Heart left ventricle (tissue), 13 donors: ENCODE results near the gene NME7.

ENCODE experiments used
- CTCF ChIP-seq, 12 donors: fragments of 200-600 bp; sonication (generic) in 4 of 12; IDR thresholded peaks; one replicate each; pipeline versions ENCODE4 v1.5.0 to v1.8.0; 2018 to 2022; ENCODE audit warnings: antibody characterized with exemption in 12 of 12, mild to moderate bottlenecking in 5 of 12
- POLR2A ChIP-seq, 2 donors: fragments of 450-650 bp; IDR thresholded peaks; one replicate each; pipeline ENCODE4 v1.6.1; 2017; ENCODE audit warnings: antibody characterized with exemption in 2 of 2, mild to moderate bottlenecking in 2 of 2, moderate library complexity in 2 of 2
- donor health status: ischemic (EF 13 %, LVEDD 7.1; RV severe dilation, severe dysfunction).
- donor health status: DM: no; HTN: yes; CAD: no.
- donor health status: DM: no; HTN: no; CAD: no.
- donor health status: ischemic (EF 25% LVEDD 6.9; RV normal size, moderate dysfunction).
- donor health status: ischemic (EF 25% LVEDD 5.7; RV mildly dilated, moderate dysfunction).
- donor health status: ischemic (EF 35%, LVEDD 5.7; RV mildly dilated, moderate dysfunction).
- donor health status: nonischemic (EF 11% LVEDD 7.7; RV severe dilation, severe dysfunction).
- donor health status: DM: yes; HTN: yes; CAD: no.
- donor health status: PGD.
- donor health status: ischemic (EF 29% LVEDD 5.4; RV normal size, mild dysfunction).
- donor health status: nonischemic (EF 23%, LVEDD 6.1; RV moderate dilation, normal function).

GRCh38 chr1:169141356-169141755, 226.2 kb downstream of the NME7 start:
- TF ChIP-seq CTCF (IDR thresholded peaks at IDR 0.05) (no peak), POLR2A (IDR thresholded peaks at IDR 0.05) (no peak)
